H1 (cell line): ENCODE results near the gene STX16.

ENCODE experiments used
- CEBPB ChIP-seq: IDR thresholded peaks from 2 replicates; pipeline ENCODE4 v1.6.1; 2012; ENCODE audit warnings: low read depth, low read length
- CHD2 ChIP-seq: IDR thresholded peaks from 2 replicates; pipeline ENCODE4 v1.6.1; 2012; ENCODE audit warnings: low read length, improper control_type of control experiment
- CTCF ChIP-seq, 3 experiments: IDR thresholded peaks; 1 replicate in 2 of 3; 2 replicates in 1 of 3; pipeline versions ENCODE4 v1.5.1 to v1.6.1; 2011; ENCODE audit warnings: low read length in 3 of 3, mild to moderate bottlenecking in 3 of 3, inconsistent platforms in 2 of 3, low read depth in 1 of 3, moderate library complexity in 1 of 3; ENCODE audit not compliant: insufficient read depth in 1 of 3; ENCODE audit errors: control extremely low read depth in 1 of 3
- GABPA ChIP-seq: IDR thresholded peaks from 2 replicates; pipeline ENCODE4 v1.6.1; 2011; ENCODE audit warnings: mild to moderate bottlenecking, low read length, moderate library complexity, borderline replicate concordance; ENCODE audit not compliant: insufficient read depth
- JUN ChIP-seq: IDR thresholded peaks from 2 replicates; pipeline ENCODE4 v1.6.1; 2011; ENCODE audit warnings: low read depth, mild to moderate bottlenecking, improper control_type of control experiment, low read length
- JUND ChIP-seq: IDR thresholded peaks from 2 replicates; pipeline ENCODE4 v1.6.1; 2011; ENCODE audit warnings: mild to moderate bottlenecking, improper control_type of control experiment, low read length
- POLR2A ChIP-seq, 2 experiments: IDR thresholded peaks; 1 replicate in 1 of 2; 2 replicates in 1 of 2; pipeline ENCODE4 v1.6.1; 2011; ENCODE audit warnings: low read depth in 2 of 2, low read length in 2 of 2, mild to moderate bottlenecking in 2 of 2; ENCODE audit errors: control extremely low read depth in 1 of 2
- POLR2AphosphoS5 ChIP-seq: IDR thresholded peaks from 2 replicates; pipeline ENCODE4 v1.6.1; 2011; ENCODE audit warnings: low read depth, low read length
- RNF2 ChIP-seq: fragments of 200-900, 300-1000 bp; sonication (generic); IDR thresholded peaks from 2 replicates; pipeline ENCODE4 v1.7.1; 2016; ENCODE audit warnings: borderline replicate concordance, low read depth, mild to moderate bottlenecking, antibody characterized with exemption, low read length; ENCODE audit not compliant: poor library complexity, severe bottlenecking; ENCODE audit errors: missing control alignments
- SP1 ChIP-seq: IDR thresholded peaks from 2 replicates; pipeline ENCODE4 v1.6.1; 2011; ENCODE audit warnings: low read depth, low read length
- SRF ChIP-seq: IDR thresholded peaks from 2 replicates; pipeline ENCODE4 v1.6.1; 2011; ENCODE audit warnings: mild to moderate bottlenecking, low read depth, low read length, moderate library complexity

- TF ChIP-seq CTCF (IDR thresholded peaks at IDR 0.05; ENCODE audit: control extremely low read depth in 1 of 3, insufficient read depth in 1 of 3, low read depth in 1 of 3, low read length in 3 of 3) (no peak), SP1 (no peak), JUN (no peak), CEBPB (no peak), POLR2A (IDR thresholded peaks at IDR 0.05; ENCODE audit: control extremely low read depth in 1 of 2, low read depth in 2 of 2, low read length in 2 of 2) (no peak), JUND (no peak), POLR2AphosphoS5 (no peak), RNF2 (no peak), CHD2 (no peak), SRF (no peak), GABPA (no peak)
Observed at GRCh38 chr20:58612121-58612691, 38.9 kb upstream of the STX16 start.
